Measurements from ENCODE around the gene FUBP1.
"Not testable (repeated sequence)": the region's sequence is repeated elsewhere in the genome, so short reads cannot be mapped to it uniquely, and the experiment has no call there.

The FUBP1 gene

DNA sequence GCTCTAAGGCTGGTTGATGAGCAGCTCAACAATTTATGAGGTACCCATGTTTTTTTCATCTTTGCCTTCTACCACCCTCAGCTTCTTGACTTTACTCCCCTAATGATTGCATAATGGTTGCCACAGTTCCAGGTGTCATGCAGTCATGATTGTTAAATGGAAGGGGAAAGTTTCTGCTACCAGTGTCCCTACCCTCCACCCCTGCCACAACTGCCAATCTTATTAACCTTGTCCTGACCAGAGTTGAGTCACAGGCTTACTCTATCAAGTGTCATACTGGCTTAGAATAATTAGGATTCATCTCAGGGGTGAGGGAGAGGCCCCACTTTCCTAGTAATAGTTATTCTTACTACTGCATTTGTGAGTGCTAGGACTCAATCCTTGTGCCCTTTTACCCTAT lies 7.9 kb upstream of the FUBP1 start:
- DNase-seq = no peak

GRCh38 chr1:77984629-77985028 lies 5.8 kb upstream of the FUBP1 start:
- DNase-seq = no peak

- DNase-seq = no peak
Observed at GRCh38 chr1:77983997-77984355, 5.1 kb upstream of the FUBP1 start.

GRCh38 chr1:77983352-77983996 lies 4.6 kb upstream of the FUBP1 start:
- not testable (repeated sequence) for DNase-seq

DNA sequence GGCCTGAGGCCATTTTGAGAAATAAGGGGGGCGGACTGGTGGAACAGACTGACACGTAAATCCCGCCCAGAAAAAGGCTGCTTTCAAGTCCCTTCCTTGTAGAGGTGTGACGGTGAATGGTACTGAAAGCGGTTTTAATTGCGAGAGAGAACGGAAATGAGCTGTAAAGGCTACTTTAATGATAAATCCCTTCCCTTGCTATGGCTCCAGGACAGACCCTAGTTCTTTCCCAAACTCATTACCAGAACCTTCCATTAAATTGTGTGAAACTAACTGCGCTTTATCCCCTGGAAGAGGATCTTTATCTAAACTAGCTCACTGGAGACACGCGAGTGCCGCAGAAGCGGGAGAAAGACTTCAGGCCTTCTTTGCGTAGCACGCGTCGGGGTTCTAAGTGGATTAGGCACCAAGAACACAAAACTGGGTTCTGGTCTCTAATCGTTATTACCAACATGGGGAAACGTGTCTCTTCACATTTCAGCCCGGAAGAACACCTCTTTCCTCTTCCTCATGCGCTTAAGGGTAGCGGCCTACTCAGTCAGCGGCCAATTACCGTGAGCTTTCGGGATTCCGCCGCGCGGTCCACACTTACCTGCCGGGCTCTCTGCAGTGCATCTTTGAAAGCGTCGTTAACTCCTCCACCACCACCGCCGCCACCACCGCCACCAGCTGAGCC lies 441 bp downstream of the FUBP1 start:
- no peak for DNase-seq

- DNase-seq = no peak
Observed at GRCh38 chr1:77977989-77978292, 931 bp downstream of the FUBP1 start.

DNA sequence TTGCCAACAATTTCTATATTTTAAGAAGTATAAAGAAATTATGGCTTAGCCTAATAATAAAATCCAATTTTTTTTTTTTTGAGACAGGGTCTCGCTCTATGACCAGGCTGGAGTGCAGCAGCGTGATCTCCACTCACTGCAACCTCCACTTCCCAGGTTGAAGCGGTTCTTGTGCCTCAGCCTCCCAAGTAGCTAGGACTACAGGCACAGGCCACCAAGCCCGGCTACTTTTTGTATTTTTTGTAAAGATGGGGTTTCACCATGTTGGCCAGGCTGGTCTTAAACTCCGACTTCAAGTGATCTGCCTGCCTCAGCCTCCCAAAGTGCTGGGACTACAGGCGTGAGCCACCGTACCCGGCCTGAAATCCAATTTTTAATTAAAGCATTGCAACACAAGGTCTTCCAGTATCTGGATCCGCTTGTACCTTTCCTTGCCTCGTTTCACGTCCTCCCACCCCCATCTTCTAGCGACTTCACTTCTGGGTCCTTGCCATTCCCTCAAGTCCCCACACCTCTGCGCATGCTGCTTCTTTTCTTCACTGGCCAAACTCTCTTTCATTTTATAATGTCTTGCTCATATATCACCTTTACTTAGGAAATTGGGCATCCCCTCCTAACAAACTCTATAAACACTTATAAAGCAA lies 2.3 kb downstream of the FUBP1 start:
- no peak for DNase-seq

GRCh38 chr1:77975907-77976306 lies 3.0 kb downstream of the FUBP1 start:
- DNase-seq = no peak

DNA sequence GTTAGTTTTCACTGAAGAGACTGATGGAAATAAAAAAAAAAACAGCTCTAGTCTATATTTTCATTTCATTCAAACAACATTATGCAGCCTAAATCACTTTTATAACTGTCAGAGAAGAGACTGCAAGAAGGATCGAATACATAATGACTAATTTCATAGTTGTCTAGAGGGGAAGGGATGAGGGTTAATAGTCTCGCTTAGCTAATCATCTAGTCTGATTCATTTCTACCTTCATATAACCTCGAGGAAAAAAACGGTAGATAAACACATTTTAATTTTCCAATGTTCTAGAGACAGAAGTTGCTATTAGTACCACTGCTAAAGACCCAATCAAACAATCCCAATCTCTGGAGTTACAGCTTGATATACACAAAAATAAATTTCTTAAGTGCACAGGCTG lies 3.5 kb downstream of the FUBP1 start:
- no peak for DNase-seq

- no peak for DNase-seq
Observed at GRCh38 chr1:77972080-77972479, 6.8 kb downstream of the FUBP1 start.

DNA sequence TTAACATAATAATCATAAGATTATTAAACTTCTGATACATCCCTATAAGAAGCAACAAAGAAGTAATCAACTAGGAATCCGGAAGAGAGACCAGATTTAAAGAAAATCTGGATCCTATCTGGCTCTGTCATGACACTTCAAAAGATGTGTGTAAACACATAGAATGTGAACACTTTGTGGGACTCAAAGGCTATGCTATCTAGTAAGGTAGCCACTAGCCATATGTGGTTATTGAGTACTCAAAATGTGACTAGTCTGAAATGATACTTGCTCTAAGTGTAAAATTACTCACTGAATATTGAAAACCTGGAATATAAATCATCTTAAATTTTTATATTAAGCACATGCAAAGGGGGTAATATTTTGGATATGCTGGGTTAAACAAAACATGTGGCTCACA lies 8.7 kb downstream of the FUBP1 start:
- no peak for DNase-seq

DNA sequence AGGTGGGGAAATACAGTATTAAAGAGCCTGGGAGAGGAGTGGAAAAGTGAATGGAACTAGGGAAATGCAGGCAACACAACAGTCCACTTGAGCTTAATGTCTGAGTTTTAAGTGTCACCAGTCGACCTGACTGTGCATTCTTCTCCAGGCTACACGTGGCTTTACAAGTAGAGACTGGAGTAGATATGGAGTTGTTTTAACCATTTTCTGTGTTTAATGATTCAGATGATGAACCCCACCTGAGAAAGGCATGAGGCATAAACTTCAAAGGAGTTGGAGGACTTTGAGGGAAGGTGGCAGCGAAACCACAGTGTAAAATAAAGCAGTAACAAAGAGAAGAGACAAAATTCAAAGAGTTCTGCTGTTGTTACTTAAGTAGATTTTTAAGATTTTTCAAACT lies 12.6 kb downstream of the FUBP1 start:
- no peak for DNase-seq

DNA sequence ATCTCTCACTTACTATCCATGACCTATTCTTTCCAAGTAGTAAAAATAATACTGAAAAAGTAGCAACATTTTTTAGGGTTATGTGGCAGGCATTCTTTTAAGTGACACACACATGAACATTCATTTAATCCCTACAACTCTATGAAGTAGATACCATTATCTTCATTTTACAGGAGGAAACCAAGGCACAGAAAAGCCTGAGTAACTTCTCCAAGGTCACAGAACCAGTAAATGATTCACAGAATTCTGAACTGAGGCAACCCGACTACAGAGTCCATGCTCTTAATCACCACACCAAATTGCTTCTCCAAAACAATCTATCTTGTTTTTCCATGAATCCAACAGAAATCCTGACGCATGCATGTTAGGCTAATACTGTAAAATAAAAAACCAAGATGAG lies 17.5 kb downstream of the FUBP1 start:
- no peak for DNase-seq

DNA sequence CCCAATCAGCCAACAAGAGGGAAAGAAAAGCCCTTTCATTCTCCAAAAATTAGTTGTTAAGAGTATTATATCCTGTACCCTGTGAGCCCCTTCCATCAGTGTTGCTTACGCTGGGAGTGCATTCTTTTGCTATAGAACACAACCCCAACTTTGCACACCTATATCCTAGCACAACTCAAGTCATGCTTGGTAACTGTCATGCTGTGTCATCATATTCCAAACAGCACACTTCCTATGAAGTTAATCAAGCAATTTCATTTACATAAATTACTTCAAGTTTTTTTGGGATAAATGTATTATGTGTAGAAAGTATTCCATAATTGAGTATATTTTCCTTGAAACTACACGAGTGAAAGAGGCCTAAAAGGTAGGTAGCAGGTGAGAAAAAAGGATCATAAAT lies 20.0 kb downstream of the FUBP1 start:
- DNase-seq = no peak

DNA sequence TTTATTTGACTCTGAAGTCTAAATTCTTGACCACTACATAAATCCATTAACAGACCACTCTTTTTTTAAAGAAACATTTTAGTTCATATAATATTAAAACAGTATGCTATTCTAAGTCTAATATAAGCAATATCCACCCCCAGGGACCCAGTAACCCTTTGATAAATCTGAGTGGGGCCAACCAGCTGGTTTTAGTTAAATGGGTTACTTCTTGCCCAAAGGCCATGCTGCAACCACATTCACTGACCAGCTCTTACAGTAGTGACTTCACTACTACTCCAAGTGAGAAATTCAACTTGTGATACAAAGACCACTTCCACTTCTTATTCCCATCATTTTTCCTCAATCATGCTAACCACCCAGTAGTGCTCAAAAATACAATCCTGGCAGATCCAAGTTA lies 20.5 kb downstream of the FUBP1 start:
- DNase-seq = no peak

- DNase-seq = no peak
Observed at GRCh38 chr1:77956464-77956863, 22.4 kb downstream of the FUBP1 start.

- DNase-seq = no peak
Observed at GRCh38 chr1:77955709-77956108, 23.2 kb downstream of the FUBP1 start.

GRCh38 chr1:77954521-77954920 lies 24.4 kb downstream of the FUBP1 start:
- DNase-seq = no peak

- DNase-seq = no peak
Observed at GRCh38 chr1:77953907-77954306, 25.0 kb downstream of the FUBP1 start.

- DNase-seq = no peak
Observed at GRCh38 chr1:77951328-77951727, 27.5 kb downstream of the FUBP1 start.

GRCh38 chr1:77950873-77951272 lies 28.0 kb downstream of the FUBP1 start:
- no peak for DNase-seq

DNA sequence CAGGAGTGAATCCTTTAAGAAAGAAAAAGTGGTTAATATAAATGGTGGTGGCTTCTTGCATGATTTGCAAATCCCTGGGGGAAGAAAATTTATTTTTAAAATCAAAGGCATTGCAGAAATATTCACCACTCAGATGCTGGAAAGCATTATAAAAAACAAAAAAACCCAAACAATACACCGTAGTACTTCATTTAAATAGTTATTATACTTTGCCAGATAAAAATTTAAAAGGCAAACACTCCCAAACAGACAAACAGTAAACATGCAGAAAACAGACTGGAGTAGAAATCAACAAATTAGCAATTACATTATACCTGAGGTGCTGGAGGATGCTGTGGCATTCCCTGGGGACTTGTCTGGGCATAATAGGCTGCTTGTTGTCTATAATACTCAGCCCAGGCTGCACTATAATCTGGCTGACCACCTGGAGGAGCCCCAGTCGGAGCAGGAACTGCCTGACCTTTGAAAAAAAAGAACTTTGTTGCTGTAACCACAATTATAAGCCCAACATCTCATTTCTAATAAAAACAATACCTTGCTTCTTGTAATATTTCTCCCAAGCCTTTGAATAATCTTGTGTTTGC lies 29.9 kb downstream of the FUBP1 start:
- DNase-seq = no peak

- no peak for DNase-seq
Observed at GRCh38 chr1:77945345-77945744, 33.5 kb downstream of the FUBP1 start.

DNA sequence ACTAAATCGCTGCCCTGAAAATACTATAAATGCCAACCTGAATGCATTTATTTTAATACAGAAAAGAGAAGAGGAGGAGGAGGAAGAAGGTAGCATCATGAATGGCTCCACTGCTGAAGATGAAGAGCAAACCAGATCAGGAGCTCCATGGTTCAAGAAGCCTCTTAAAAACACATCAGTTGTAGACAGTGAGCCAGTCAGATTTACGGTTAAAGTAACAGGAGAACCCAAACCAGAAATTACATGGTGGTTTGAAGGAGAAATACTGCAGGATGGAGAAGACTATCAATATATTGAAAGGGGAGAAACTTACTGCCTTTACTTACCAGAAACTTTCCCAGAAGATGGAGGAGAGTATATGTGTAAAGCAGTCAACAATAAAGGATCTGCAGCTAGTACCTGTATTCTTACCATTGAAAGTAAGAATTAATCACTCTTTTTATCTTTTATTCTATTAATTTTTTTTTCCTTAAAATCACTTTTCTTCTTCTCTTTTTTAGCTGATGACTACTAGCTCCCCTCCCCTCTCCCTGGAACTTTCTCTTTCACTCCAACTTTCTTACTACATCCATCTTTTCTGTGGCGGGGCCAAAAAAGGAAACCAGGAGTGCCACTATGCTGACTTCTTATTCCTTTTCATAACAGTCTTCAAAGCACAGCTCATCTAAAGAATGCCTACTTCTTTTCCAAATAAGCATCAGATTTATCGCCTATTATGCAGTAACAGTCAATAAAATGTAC lies 36.3 kb downstream of the FUBP1 start:
- no peak for DNase-seq
